Transverse colon (tissue), 4 donors: ENCODE results near the gene TMEM89. TPM values are rescaled to one million over a fixed set of nuclear protein-coding genes. Genes with fewer than 3 reads are reported as not detected.

Experiments
- DNase-seq: peaks from one replicate; pipeline ENCODE4 v3.0.0-alpha.2; 2019
- H3K27ac ChIP-seq, 4 donors: fragments of 200-600 bp; sonication (generic); 2 replicates each; pipeline ENCODE4 v1.5.1; 2016 to 2018; ENCODE audit warnings: inconsistent platforms in 4 of 4
- H3K27me3 ChIP-seq: fragments of 200-600 bp; sonication (generic); 2 replicates; pipeline ENCODE4 v1.5.1; 2017; ENCODE audit warnings: inconsistent platforms
- H3K36me3 ChIP-seq, 4 donors: fragments of 200-600 bp; sonication (generic); 2 replicates each; pipeline ENCODE4 v1.5.1; 2017 to 2019; ENCODE audit warnings: inconsistent platforms in 4 of 4
- H3K4me1 ChIP-seq, 4 donors: fragments of 200-600 bp; sonication (generic); 2 replicates each; pipeline ENCODE4 v1.5.1; 2017 to 2020; ENCODE audit warnings: inconsistent platforms in 4 of 4
- H3K4me3 ChIP-seq, 4 donors: fragments of 200-600 bp; sonication (generic); 1 replicate in 1 of 4; 2 replicates in 3 of 4; pipeline versions ENCODE4 v1.5.1 to v1.6.1; 2017 to 2019; ENCODE audit warnings: inconsistent platforms in 4 of 4
- H3K9me3 ChIP-seq, 2 donors: fragments of 200-600 bp; sonication (generic); 2 replicates each; pipeline ENCODE4 v1.5.1; 2017 to 2019; ENCODE audit warnings: inconsistent platforms in 2 of 2
- EP300 ChIP-seq: sonication (generic); formaldehyde crosslinking; IDR thresholded peaks from one replicate; pipeline ENCODE4 v1.6.1; 2017; ENCODE audit warnings: antibody characterized with exemption, low read depth
- POLR2A ChIP-seq: fragments of 450-650 bp; IDR thresholded peaks from one replicate; pipeline ENCODE4 v1.6.1; 2016; ENCODE audit warnings: antibody characterized with exemption, mild to moderate bottlenecking, moderate library complexity
- POLR2AphosphoS5 ChIP-seq, 3 donors: sonication (generic); formaldehyde crosslinking; IDR thresholded peaks; one replicate each; pipeline ENCODE4 v1.6.1; 2016; ENCODE audit warnings: antibody characterized with exemption in 3 of 3
- WGBS, 2 donors: methylation state at CpG; one replicate each; pipeline ENCODE4 v1.1.5; 2018; ENCODE audit warnings: low coverage in 1 of 2; 5-methylcytosine and 5-hydroxymethylcytosine counted together
- in situ Hi-C, 4 donors: fragments of 200-750 bp; cut with MboI; loops; one replicate each; pipeline versions ENCODE4 v1.15.0 to v1.15.1; 2017; ENCODE audit warnings: low sequenced_read_pairs in 3 of 4, low pct_ligation_motif_present in 1 of 4, low pct_unique_long_range_greater_than_20kb in 1 of 4
- intact Hi-C: fragments of 100-400 bp; cut with DNase I; formaldehyde crosslinking; loops from one replicate; pipeline ENCODE4 v1.15.1; 2023; ENCODE audit warnings: low total_unique reads
- total RNA-seq, 4 donors: library from RNA; depleted of rRNA; stranded (reverse); fragments of >200 nt; gene quantifications; one replicate each; pipeline ENCODE4 v1.1.0, GENCODE V29; 2016
- TF ChIP-seq, protein P1 (sequence below), 5 experiments: fragments of 200-600 bp in 3 of 5; fragments of 450-650 bp in 2 of 5; sonication (generic) in 3 of 5; IDR thresholded peaks; 1 replicate in 2 of 5; 2 replicates in 3 of 5; pipeline ENCODE4 v1.5.1; 2016 to 2017; ENCODE audit warnings: antibody characterized with exemption in 5 of 5, inconsistent platforms in 3 of 5, mild to moderate bottlenecking in 2 of 5, moderate library complexity in 1 of 5

The TMEM89 gene
- total RNA-seq, 4 donors from 2014 or later = 13.1 TPM; not detected in 3

DNA sequence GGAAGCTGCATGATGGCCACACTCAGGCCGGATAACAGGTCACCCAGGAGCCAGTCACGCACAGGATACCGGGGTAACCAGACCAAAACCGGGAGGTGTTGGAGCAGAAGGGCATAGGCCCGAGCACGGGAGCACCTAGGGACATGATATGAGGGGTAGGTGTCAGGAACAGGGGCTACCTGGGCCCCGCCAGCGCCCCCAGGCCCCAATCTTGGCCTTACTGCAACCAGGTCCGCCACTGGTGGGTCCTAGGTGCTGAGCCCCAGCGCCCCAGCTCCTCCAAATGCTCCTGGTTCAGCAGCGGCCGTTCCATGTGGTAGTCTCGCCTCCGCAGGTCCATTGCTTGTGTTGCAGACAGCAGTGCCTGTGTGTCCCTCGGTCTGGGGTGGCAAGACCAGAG, 11.7 kb upstream of the TMEM89 start:
- Histone ChIP-seq H3K27me3 (no peaks in the 10 kb centered on the region), H3K9me3 (no peaks in the 10 kb centered on the region), H3K4me1 (peaks cover 15 to 23% (median 20%) of the 10 kb centered on the region in 4 donors), H3K27ac (no peak overlapping the region), H3K36me3 (peaks cover 0 to 8% (median 5%) of the 10 kb centered on the region in 4 donors), H3K4me3 (no peak overlapping the region)
- TF ChIP-seq, protein P1, sequence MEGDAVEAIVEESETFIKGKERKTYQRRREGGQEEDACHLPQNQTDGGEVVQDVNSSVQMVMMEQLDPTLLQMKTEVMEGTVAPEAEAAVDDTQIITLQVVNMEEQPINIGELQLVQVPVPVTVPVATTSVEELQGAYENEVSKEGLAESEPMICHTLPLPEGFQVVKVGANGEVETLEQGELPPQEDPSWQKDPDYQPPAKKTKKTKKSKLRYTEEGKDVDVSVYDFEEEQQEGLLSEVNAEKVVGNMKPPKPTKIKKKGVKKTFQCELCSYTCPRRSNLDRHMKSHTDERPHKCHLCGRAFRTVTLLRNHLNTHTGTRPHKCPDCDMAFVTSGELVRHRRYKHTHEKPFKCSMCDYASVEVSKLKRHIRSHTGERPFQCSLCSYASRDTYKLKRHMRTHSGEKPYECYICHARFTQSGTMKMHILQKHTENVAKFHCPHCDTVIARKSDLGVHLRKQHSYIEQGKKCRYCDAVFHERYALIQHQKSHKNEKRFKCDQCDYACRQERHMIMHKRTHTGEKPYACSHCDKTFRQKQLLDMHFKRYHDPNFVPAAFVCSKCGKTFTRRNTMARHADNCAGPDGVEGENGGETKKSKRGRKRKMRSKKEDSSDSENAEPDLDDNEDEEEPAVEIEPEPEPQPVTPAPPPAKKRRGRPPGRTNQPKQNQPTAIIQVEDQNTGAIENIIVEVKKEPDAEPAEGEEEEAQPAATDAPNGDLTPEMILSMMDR (IDR thresholded peaks at IDR 0.05) = no peak
- no peak for TF ChIP-seq POLR2AphosphoS5 (IDR thresholded peaks at IDR 0.05)
- no peak for TF ChIP-seq POLR2A
- TF ChIP-seq EP300 = no peak
- in situ Hi-C loops (no loop called here), intact Hi-C loops (no loop called here)
- DNase-seq = no peak
- 96% methylated on average over 15 of the region's 15 CpGs; no CpG with 5 or more reads in 1 of the 2 donors for WGBS, 2 donors

GRCh38 chr3:48631516-48632448, 10.2 kb upstream of the TMEM89 start:
- Histone ChIP-seq H3K27me3 (no peaks in the 10 kb centered on the region), H3K4me3 (no peak overlapping the region), H3K27ac (no peak overlapping the region), H3K36me3 (peaks cover 0 to 8% (median 6%) of the 10 kb centered on the region in 4 donors), H3K9me3 (no peaks in the 10 kb centered on the region), H3K4me1 (peaks cover 15 to 21% (median 19%) of the 10 kb centered on the region in 4 donors)
- in situ Hi-C loops = no loop called here
- no peak for TF ChIP-seq POLR2AphosphoS5 (IDR thresholded peaks at IDR 0.05)
- TF ChIP-seq, protein P1 (IDR thresholded peaks at IDR 0.05) = no peak
- TF ChIP-seq EP300 = no peak
- TF ChIP-seq POLR2A = no peak
- WGBS, 2 donors = 90 to 94% methylated on average over 9 to 22 of the region's 22 CpGs
- intact Hi-C loops = no loop called here
- no peak for DNase-seq

- in situ Hi-C loops = no loop called here
- Histone ChIP-seq H3K9me3 (no peaks in the 10 kb centered on the region), H3K36me3 (peaks cover 0 to 14% (median 7%) of the 10 kb centered on the region in 4 donors), H3K4me3 (no peak overlapping the region), H3K27ac (no peak overlapping the region), H3K27me3 (no peaks in the 10 kb centered on the region), H3K4me1 (peaks cover 7 to 13% (median 10%) of the 10 kb centered on the region in 4 donors)
- no peak for DNase-seq
- TF ChIP-seq, protein P1 (IDR thresholded peaks at IDR 0.05) = no peak
- TF ChIP-seq POLR2A (no peak), EP300 (no peak), POLR2AphosphoS5 (IDR thresholded peaks at IDR 0.05) (no peak)
- WGBS, 2 donors = 90% methylated on average over 12 of the region's 12 CpGs; no CpG with 5 or more reads in 1 of the 2 donors
- intact Hi-C loops = no loop called here
These were observed 9.3 kb upstream of the TMEM89 start for GRCh38 chr3:48630833-48631232.

GRCh38 chr3:48630407-48630806, 8.8 kb upstream of the TMEM89 start:
- Histone ChIP-seq H3K27me3 (no peaks in the 10 kb centered on the region), H3K4me3 (no peak overlapping the region), H3K9me3 (no peaks in the 10 kb centered on the region), H3K36me3 (peaks cover 0 to 14% (median 9%) of the 10 kb centered on the region in 4 donors), H3K4me1 (peaks cover 7 to 12% (median 10%) of the 10 kb centered on the region in 4 donors), H3K27ac (no peak overlapping the region)
- TF ChIP-seq POLR2A = no peak
- TF ChIP-seq, protein P1 (IDR thresholded peaks at IDR 0.05) = no peak
- TF ChIP-seq EP300 = no peak
- TF ChIP-seq POLR2AphosphoS5 (IDR thresholded peaks at IDR 0.05) = no peak
- 95% methylated on average over 8 of the region's 8 CpGs; no CpG with 5 or more reads in 1 of the 2 donors for WGBS, 2 donors
- DNase-seq = no peak
- intact Hi-C loops = no loop called here
- in situ Hi-C loops = no loop called here
